ENCODE data around the gene TMEM198. TPM values are rescaled to one million over a fixed set of nuclear protein-coding genes. Genes with fewer than 3 reads are reported as not detected.

Gene TMEM198
- total and polyA plus RNA-seq, 2 donors (not counting 3 experiments of a cell fraction or from before 2014, with no cell fraction given): not detected

GRCh38 chr2:219494952-219495530, 48.8 kb upstream of the TMEM198 start:
- H4K20me1 ChIP-seq (replicated peaks; ENCODE audit: control insufficient read depth, extremely low read depth, insufficient read depth, low read length): no peaks in the 10 kb centered on the region
- H3K27ac ChIP-seq (ENCODE audit: insufficient read depth, low read depth, low read length): no peak overlapping the region
- H3K79me2 ChIP-seq (ENCODE audit: control insufficient read depth, insufficient read depth, low read length): no peaks in the 10 kb centered on the region
- H3K36me3 ChIP-seq (ENCODE audit: control insufficient read depth in 2 of 2, extremely low read depth in 1 of 2, insufficient read depth in 2 of 2, low read length in 2 of 2): no peaks in the 10 kb centered on the region
- FAIRE-seq (no peak), DNase-seq (ENCODE audit: low read depth, low spot score) (no peak)
- H3K9ac ChIP-seq (replicated peaks; ENCODE audit: extremely low read depth, insufficient read depth, low read length): no peak overlapping the region
- ChIA-PET POLR2A (interaction anchor here (0.6 to 1.0 kb wide), 2 partner anchors 32 to 35 kb away, joined by 4 to 8 read pairs; no protein-coding TSS in a partner anchor), CTCF (interaction anchor here (0.6 to 19.9 kb wide), 38 partner anchors 9 to 200 kb away, joined by 3 to 731 read pairs (median 6); partner anchors contain the start of genes ASIC4, CHPF, DNPEP and OBSL1)
- H3K9me1 ChIP-seq (replicated peaks; ENCODE audit: control insufficient read depth, extremely low read depth, insufficient read depth, low read length): no peaks in the 10 kb centered on the region
- no peak overlapping the region for H3K4me3 ChIP-seq (replicated peaks in 1 of 3; ENCODE audit: insufficient read depth in 1 of 3, low read depth in 1 of 3, low read length in 3 of 3)
- dilution Hi-C loops (cut with MboI; ENCODE audit: extremely low pct_ligation_motif_present, low sequenced_read_pairs) (no loop called here), intact Hi-C loops (cut with micrococcal nuclease) (loop anchor here (1.0 to 2.0 kb wide), 2 partner anchors 14 to 35 kb away; no protein-coding TSS in a partner anchor)
- BruUV-seq (replicated peaks): no TSS peak
- no peaks in the 10 kb centered on the region for H3K9me3 ChIP-seq (replicated peaks; ENCODE audit: control insufficient read depth, insufficient read depth, low read length)
- H3K27me3 ChIP-seq (ENCODE audit: control insufficient read depth in 2 of 2, insufficient read depth in 2 of 2, low read length in 2 of 2): peaks cover 33 to 36% of the 10 kb centered on the region in 2 experiments
- peaks cover 12% of the 10 kb centered on the region for H3K4me1 ChIP-seq (ENCODE audit: control insufficient read depth, extremely low read depth, insufficient read depth, low read length)
- no peak for TF ChIP-seq POLR2AphosphoS5 (IDR thresholded peaks at IDR 0.05; ENCODE audit: insufficient read depth, low read depth, low read length)
- no peak for TF ChIP-seq FOS (IDR thresholded peaks at IDR 0.05; ENCODE audit: borderline replicate concordance, insufficient read depth, low read length)
- TF ChIP-seq CTCF (IDR thresholded peaks at IDR 0.05; ENCODE audit: extremely low read depth in 1 of 2, insufficient read depth in 1 of 2, low read depth in 1 of 2, low read length in 2 of 2): no peak
- no peak for TF ChIP-seq MYC (IDR thresholded peaks at IDR 0.05; ENCODE audit: low read depth, low read length)
- no peak for TF ChIP-seq JUN (IDR thresholded peaks at IDR 0.05; ENCODE audit: borderline replicate concordance, insufficient read depth, insufficient read length, low read depth)
- TF ChIP-seq POLR2A (IDR thresholded peaks at IDR 0.05; ENCODE audit: low read depth, low read length): no peak
- TF ChIP-seq GATA2 (IDR thresholded peaks at IDR 0.05; ENCODE audit: insufficient read depth, insufficient read length, low read depth, low read length): no peak
- TF ChIP-seq EZH2 (IDR thresholded peaks at IDR 0.05; ENCODE audit: borderline replicate concordance, low read depth, low read length, severe bottlenecking): no peak
- no peak for TF ChIP-seq MAX (IDR thresholded peaks at IDR 0.05; ENCODE audit: insufficient read depth, insufficient read length)
- no peak overlapping the region for H2AFZ ChIP-seq (ENCODE audit: low read depth, low read length)
- no peak overlapping the region for H3K4me2 ChIP-seq (ENCODE audit: insufficient read depth, low read length)
